Cardiac fibroblast (primary cell): ENCODE results near the gene PDLIM5.
A peak's percentile ranks its signal among the peaks of the same experiment; 100 is the strongest.

Experiments used
- DNase-seq, 2 donors: peaks; one replicate each; pipeline versions ENCODE4 v3.0.0 to v3.0.0-alpha.2; 2010; ENCODE audit warnings: low read depth in 2 of 2
- H3K4me3 ChIP-seq, 2 donors: replicated peaks in 1 of 2; 1 replicate in 1 of 2; 2 replicates in 1 of 2; pipeline ENCODE4 v1.5.1; 2011; ENCODE audit warnings: low read depth in 2 of 2, low read length in 2 of 2, mild to moderate bottlenecking in 2 of 2, moderate library complexity in 1 of 2
- CTCF ChIP-seq: IDR thresholded peaks from one replicate; pipeline ENCODE4 v1.5.1; 2011; ENCODE audit warnings: low read depth, mild to moderate bottlenecking, low read length, inconsistent platforms

Gene PDLIM5

GRCh38 chr4:94436512-94436911, 15.2 kb upstream of the PDLIM5 start:
- no peak overlapping the region for H3K4me3 ChIP-seq
- DNase-seq = no peak

DNA sequence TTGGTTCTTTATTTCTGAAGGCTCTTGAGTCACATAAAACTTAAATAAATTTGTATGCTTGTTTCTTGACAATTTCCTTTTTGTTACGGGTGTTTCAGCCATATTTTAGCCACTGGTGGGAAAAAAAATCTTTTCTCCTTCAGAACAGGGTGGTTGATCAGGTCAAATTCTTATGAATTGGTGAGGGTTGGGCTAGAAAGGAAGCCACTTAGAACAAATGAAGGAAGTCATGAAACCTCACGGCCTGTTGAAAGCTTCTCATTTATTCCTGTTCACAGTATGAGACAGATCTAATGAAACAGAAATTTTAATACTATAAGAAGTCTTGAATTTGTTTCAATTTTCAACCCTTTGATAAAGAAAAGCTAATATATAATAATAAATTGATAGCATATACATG, 12.1 kb upstream of the PDLIM5 start:
- no peak overlapping the region for H3K4me3 ChIP-seq
- no peak for TF ChIP-seq CTCF
- no peak for DNase-seq

More at GRCh38 chr4:94436512-94436911, 15.2 kb upstream of the PDLIM5 start:
- no peak for TF ChIP-seq CTCF

DNA sequence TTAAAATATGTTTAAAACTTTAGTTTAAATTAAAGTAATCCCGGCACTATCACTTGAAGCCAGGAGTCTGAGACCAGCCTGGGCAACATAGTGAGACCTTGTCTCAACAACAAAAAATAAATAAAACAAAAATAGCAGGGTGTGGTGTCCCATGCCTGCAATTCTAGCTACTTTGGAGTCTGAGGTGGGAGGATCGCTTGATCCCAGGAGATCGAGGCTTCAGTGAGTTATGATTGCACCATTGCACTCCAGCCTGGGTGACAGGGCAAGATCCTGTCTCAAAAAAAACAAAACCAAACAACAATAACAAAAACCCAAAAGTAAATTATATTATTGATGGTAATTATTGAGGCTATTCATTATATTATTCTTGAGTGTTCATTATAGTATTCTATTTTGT, 9.9 kb upstream of the PDLIM5 start:
- H3K4me3 ChIP-seq = no peak overlapping the region
- no peak for TF ChIP-seq CTCF
- DNase-seq = peak in 1 of 2 donors; percentile 10

DNA sequence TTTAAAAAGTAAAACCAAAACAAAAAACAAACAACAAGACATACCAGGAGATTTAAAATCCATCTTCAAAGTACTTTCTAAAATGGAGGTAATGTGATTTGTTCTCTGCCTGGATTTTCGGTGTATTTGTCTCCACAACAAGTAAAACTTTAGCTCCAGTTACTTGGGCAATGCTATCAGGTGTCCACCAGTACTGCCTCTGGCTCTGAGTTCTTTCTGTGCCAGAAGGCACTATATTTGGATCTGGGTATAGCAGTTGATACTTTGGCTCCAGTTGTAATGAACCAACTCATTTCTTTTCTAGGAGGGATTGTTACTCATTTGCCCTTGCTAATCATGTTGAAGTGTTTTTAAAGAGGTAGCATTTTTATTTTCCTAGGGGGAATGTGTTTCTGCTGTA, 9.5 kb upstream of the PDLIM5 start:
- H3K4me3 ChIP-seq = no peak overlapping the region
- peak in 1 of 2 donors; percentile 3 for DNase-seq
- no peak for TF ChIP-seq CTCF

GRCh38 chr4:94446386-94446785, 5.4 kb upstream of the PDLIM5 start:
- no peak for TF ChIP-seq CTCF
- no peak overlapping the region for H3K4me3 ChIP-seq
- DNase-seq = peak; percentile 90 to 96

- DNase-seq = no peak
- TF ChIP-seq CTCF = no peak
- H3K4me3 ChIP-seq = no peak overlapping the region
These were observed 3.9 kb upstream of the PDLIM5 start for GRCh38 chr4:94447754-94448411.
